Cerebellar cortex (tissue), 1 donor: ENCODE results near the gene SF3B3.

ENCODE experiments used
- DNase-seq: peaks from one replicate; pipeline ENCODE4 v3.0.0-alpha.2; 2015; ENCODE audit warnings: low spot score

The SF3B3 gene

DNA sequence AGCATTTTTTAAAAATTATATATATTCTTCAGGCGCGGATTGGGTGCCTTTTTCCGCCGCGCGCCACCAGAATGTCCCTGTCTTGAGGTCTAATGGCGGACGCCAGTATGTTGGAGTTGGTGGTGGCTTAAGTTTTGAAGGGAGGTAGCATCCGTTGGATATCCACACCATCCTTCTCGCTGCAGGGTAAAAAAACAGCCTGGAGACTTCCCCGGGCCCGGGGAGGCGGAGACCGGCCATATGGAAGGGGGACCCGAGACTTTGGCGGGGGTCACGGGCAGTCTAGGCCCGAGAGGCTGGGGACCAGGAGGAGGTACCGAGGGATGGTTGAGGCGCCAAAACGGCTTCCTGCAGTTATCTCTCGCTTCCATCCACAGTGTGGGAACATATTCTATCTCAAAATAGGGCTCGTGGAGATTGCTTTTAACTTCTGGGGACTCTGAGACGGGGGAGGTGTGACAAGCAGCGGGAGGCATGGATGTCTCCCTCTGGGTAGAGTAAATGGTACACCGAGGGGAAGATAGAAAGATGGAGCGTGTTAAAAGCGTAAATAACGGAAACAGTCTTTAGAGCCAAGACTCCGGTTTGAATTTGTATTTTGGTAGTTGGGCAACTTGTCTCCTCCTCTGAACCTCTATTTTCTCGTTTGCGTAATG, at the start of gene SF3B3:
SF3B3 (plus strand) TSS at position 74 of the 656 bp plus-strand sequence. CDS start 2,841 bp downstream, outside the sequence.
- DNase-seq: peak; percentile 80

DNA sequence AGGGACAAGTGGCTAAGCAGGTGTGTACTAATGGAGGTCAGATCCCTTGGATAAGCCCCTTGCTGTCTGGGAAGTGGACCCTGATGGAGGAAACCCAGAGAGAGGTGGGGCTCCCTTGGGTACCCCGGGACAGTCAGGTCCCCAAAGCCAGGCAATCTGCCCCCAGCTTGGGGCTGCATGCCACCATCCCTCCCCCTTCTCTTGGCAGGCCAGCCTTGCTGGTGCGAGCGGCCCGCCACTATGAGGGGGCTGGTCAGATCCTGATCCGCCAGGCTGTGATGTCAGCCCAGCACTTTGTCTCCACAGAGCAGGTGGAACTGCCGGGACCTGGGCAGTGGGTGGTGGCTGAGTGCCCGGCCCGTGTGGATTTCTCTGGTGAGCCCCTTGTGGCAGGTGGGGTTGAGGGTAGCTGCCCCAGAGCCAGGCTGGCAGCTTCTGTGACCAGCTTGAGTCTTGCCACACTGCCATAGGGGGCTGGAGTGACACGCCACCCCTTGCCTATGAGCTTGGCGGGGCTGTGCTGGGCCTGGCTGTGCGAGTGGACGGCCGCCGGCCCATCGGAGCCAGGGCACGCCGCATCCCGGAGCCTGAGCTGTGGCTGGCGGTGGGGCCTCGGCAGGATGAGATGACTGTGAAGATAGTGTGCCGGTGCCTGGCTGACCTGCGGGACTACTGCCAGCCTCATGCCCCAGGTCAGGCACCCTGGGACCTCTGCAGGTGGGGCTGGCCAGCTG, 49.1 kb upstream of the SF3B3 start:
- no peak for DNase-seq

- DNase-seq: no peak
Measured at GRCh38 chr16:70475054-70475871, 48.4 kb upstream of the SF3B3 start.

- DNase-seq: peak; percentile 91
Measured at GRCh38 chr16:70476272-70477020, 47.2 kb upstream of the SF3B3 start.

GRCh38 chr16:70478169-70478568, 45.4 kb upstream of the SF3B3 start:
- DNase-seq: no peak

GRCh38 chr16:70478912-70479341, 44.7 kb upstream of the SF3B3 start:
- peak; percentile 59 for DNase-seq

DNA sequence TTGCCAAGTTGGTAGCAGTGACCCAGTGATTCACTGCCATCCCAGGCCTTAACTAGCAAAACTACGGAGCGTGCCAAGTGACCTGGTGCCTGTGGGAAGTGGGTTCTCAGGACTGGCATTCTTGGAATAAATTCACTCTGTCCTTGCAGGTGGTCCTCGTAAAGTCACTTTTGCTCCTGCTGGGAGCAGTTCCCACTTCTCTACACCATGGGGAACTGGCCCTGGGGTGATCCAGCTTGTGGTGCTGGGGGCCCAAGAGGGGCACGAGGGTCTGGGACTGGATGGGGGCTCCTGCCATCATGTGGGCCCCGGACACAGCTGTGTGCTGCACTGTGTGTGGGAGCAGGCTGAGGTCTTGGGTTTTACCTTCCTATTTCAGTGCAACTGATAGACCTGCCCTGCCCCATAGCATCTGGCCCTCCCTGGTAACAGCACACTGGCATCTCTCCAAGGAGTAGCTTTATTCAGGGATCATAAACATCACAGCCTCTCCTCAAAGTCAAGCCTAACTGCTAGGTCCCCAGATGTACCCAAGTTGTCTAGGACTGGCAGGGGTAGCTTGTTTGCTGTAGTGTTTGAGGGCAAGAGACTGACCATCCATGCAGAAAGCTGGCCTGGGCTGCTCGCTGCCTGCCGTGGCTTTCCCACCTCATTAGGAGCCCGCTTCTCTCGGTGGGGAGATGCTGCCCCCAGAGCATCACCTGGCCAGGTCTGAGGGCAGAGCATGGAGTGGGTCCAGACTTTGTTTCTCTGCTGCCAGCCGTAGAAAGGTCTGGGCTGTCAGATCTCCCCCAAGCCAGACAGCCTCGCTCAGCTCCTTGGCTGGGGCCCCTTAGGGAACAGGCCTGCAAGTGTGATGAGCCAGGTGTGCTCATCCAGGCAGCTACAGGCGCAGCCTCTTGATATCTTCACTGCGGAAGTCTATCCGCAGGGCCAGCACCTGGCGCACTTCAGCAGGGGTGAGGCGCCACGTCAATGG, 43.2 kb upstream of the SF3B3 start:
- no peak for DNase-seq

DNA sequence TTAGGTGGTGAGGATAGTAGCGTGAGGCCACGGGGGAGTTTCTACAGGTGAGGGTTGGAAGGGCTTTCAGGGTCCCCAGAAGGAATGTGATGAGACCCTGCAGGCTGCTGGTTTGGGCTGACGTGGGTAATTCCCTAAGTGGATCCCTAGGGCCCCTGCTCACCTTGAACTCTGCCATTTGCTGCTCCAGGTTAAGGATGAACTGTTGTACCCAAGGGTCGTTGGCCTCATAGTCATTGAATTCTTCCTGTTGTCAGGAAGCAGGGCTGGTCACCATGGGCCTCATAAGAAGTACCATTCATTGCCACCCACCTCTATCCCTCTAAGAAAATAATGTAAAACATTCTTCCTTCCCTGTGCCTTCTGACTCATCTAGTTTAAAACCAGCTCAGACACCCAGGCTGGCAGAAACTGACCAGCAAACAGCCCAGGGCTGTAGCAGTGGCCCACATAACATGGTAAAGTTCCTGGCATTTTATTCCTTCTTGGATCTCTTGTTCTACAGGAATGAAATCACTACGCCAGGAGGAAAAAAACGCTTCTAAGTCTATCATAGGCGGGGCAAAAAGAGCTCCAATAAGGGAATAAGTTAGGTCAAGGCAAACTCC, 41.6 kb upstream of the SF3B3 start:
- no peak for DNase-seq

DNA sequence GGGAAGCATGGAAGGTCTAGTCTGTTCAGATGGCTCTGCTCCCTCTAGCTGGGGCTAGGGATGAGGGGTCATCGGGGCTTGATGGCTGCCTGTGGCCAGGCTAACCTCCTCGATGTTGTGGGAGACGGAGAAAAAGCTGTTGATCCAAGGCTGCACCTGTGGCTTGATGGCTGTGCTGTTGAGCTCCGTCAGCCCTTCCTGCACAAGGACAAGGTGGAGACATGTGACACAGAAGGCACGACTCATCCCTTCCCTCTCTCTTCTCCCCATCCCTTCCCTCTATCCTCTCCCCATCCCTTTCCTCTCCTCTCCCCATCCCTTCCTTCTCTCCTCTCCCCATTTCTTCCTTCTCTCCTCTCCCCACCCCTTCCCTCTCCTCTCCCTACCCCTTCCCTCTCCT, 41.0 kb upstream of the SF3B3 start:
- no peak for DNase-seq

DNA sequence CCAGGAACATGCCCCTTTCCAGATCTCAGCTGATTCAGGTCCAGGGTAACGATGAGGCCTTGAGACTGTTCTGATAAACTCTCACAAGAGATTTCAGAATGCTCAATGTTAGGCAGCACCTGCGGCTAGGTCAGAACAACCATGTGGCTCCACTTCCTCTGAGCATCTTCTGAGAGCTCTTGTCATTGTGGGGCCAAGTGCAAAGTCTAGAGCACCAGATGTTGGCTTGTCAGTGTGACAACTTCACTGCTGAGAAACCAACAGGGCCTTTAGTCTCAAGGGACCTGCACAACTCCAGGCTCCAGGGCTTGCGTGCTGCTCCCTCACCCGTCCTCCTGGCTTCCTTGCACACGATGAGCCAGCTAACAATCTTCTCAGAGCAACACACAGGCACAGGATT, 40.2 kb upstream of the SF3B3 start:
- DNase-seq: no peak

DNA sequence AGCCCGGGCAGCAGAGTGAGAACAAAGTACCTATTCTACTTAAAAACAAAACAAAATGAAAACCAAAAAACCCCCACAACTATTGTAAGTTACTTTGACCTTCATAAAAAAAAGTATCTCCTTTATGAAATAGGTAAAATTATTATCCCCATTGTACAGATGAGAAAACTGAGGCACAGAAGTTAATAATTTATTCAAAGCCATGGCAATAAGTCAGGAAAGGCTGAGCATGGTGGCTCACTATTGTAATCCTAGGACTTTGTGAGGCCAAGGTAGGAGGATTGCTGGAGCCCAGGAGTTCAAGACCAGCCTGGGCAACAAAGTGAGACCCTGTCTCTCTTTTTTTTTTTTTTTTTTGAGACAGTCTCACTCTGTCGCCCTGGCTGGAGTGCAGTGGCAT, 38.7 kb upstream of the SF3B3 start:
- no peak for DNase-seq

DNA sequence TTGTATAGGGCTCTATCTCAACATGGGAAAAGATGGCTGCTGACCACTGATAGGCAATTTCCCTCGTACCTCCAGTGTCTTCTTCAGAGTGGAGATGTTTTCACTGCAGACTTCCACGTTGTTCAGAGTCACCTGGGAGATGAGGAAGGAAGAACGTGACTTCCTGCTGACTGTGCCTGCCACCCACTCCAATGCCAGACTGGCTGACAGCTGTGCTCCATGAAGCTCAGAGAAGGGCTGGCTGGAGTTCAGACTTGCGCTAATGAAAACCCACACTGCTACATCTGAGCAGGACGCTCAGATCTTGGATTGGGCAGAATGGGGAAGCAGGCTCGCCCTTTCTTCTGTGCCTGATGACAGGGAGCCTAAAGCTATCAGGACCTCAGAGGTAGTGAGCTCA, 33.4 kb upstream of the SF3B3 start:
- peak; percentile 79 for DNase-seq

GRCh38 chr16:70493802-70494201, 29.8 kb upstream of the SF3B3 start:
- DNase-seq: no peak

GRCh38 chr16:70494202-70494770, 29.3 kb upstream of the SF3B3 start:
- DNase-seq: no peak

- no peak for DNase-seq
Measured at GRCh38 chr16:70494777-70495176, 28.8 kb upstream of the SF3B3 start.

GRCh38 chr16:70495425-70496182, 28.0 kb upstream of the SF3B3 start:
- no peak for DNase-seq

DNA sequence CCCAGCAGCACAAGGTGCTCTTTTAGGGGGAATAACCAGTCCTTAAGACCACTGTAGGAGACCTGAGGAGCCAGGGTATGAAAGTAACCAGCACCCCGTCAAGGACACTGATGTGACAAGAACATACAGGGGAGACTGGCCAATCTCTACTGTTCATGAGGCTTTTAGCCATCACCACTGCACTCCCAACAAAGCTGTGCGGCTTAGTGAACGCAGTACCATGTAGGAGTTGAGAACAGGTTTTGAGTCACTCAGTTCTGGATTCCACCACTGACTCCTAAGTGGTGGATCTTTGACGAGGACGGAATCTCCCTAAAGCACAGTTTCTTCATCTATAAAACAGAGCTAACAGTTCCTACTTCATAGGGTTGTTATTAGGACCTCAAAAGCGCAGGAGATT, 27.1 kb upstream of the SF3B3 start:
- no peak for DNase-seq

DNA sequence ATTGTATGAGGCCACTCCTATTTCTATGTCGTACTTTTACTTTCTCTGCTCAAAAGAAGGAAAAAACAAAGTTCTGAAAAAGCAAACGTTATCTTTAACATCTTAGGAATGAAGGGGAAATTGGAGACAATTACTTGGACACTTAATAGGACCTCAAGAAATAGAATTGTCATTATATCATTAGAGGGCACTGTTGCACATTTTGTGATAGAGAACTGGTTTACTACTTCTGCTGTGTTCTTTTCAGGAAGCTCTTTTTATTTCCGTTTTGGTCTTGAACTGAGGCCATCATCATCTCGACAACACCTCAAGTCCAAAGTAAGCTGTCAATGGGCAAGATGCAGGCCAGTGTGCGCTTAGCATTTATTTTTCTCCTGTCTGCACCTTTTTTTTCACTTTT, 14.9 kb upstream of the SF3B3 start:
- DNase-seq: no peak

DNA sequence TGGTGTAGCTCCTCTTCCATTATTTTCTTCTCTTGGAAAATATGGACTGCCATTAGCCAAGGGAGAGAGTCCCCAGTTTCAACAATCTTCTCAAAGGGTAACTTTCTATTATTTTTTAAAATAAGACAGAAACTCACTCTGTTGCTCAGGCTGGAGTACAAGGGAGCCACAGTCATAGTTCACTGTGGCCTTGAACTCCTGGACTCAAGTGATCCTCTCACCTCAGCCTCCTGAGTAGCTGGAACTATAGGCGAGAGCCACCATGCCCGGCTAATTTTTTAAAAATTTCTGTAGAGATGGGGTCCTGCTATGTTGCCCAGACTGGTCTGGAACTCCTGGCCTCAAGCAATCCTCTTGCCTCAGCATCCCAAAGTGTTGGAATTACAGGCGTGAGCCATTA, 13.4 kb upstream of the SF3B3 start:
- DNase-seq: no peak
